HepG2 (cell line): Measurements from ENCODE around the gene RAD18.

Experiments
- KAT2B ChIP-seq: fragments of 150-350 bp; IDR thresholded peaks from 2 replicates; pipeline ENCODE4 v1.6.1; 2014; ENCODE audit warnings: low read depth, low read length, borderline replicate concordance
- KMT2B ChIP-seq: IDR thresholded peaks from 2 replicates; pipeline ENCODE4 v1.6.1; 2016; ENCODE audit warnings: missing genetic modification reagents, missing compliant biosample characterization
- NR3C1 ChIP-seq: sonication (generic); formaldehyde crosslinking; IDR thresholded peaks from 2 replicates; pipeline ENCODE4 v1.4.0; 2020; ENCODE audit warnings: missing genetic modification reagents
- SATB2 ChIP-seq: sonication (generic); formaldehyde crosslinking; IDR thresholded peaks from 2 replicates; pipeline ENCODE4 v1.5.0; 2020; ENCODE audit warnings: missing genetic modification reagents
- SIN3B ChIP-seq: fragments of 150-350 bp; IDR thresholded peaks from 2 replicates; pipeline ENCODE4 v1.6.1; 2014; ENCODE audit warnings: low read length
- SMARCC2 ChIP-seq: fragments of 450-650 bp; IDR thresholded peaks from 2 replicates; pipeline ENCODE4 v1.6.1; 2017; ENCODE audit warnings: antibody characterized with exemption, mild to moderate bottlenecking
- ZNF672 ChIP-seq: sonication (generic); formaldehyde crosslinking; IDR thresholded peaks from 2 replicates; pipeline ENCODE4 v1.8.1; 2022; ENCODE audit warnings: missing genetic modification reagents
- ZSCAN22 ChIP-seq: sonication (generic); formaldehyde crosslinking; IDR thresholded peaks from 2 replicates; pipeline ENCODE4 v1.4.0; 2020; ENCODE audit warnings: mild to moderate bottlenecking, missing genetic modification reagents
- TF ChIP-seq, protein P1 (sequence below): sonication (generic); formaldehyde crosslinking; conservative IDR thresholded peaks from 2 replicates; pipeline ENCODE4 v1.4.0; 2020; ENCODE audit warnings: missing genetic modification reagents

GRCh38 chr3:8868996-8869395, 94.3 kb downstream of the RAD18 start:
- TF ChIP-seq KMT2B (CRISPR knock-in tag) (no peak), NR3C1 (CRISPR knock-in tag) (no peak), SATB2 (CRISPR knock-in tag) (no peak), SMARCC2 (no peak), ZNF672 (no peak), ZSCAN22 (CRISPR knock-in tag) (no peak), KAT2B (no peak), SIN3B (no peak)
- TF ChIP-seq, protein P1, sequence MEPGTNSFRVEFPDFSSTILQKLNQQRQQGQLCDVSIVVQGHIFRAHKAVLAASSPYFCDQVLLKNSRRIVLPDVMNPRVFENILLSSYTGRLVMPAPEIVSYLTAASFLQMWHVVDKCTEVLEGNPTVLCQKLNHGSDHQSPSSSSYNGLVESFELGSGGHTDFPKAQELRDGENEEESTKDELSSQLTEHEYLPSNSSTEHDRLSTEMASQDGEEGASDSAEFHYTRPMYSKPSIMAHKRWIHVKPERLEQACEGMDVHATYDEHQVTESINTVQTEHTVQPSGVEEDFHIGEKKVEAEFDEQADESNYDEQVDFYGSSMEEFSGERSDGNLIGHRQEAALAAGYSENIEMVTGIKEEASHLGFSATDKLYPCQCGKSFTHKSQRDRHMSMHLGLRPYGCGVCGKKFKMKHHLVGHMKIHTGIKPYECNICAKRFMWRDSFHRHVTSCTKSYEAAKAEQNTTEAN (CRISPR knock-in tag), result no peak
